Testis (tissue), 2 donors: Measurements from ENCODE around the gene MACROD2.

Experiments used
- CTCF ChIP-seq, 3 experiments: fragments of 450-650 bp in 2 of 3; fragments of 200-600 bp in 1 of 3; sonication (generic) in 1 of 3; IDR thresholded peaks; one replicate each; pipeline ENCODE4 v1.5.1; 2016 to 2019; ENCODE audit warnings: antibody characterized with exemption in 3 of 3, mild to moderate bottlenecking in 2 of 3, moderate library complexity in 1 of 3
- POLR2A ChIP-seq: fragments of 450-650 bp; IDR thresholded peaks from one replicate; pipeline ENCODE4 v1.6.1; 2017; ENCODE audit warnings: antibody characterized with exemption, mild to moderate bottlenecking, moderate library complexity

GRCh38 chr20:15913391-15914025 is 1918.2 kb downstream of the MACROD2 start:
- TF ChIP-seq POLR2A (no peak), CTCF (IDR thresholded peaks at IDR 0.05) (no peak)
